ENCODE measurements around the gene KIAA1549.

KIAA1549 gene

GRCh38 chr7:138903186-138903820 is 77.9 kb downstream of the KIAA1549 start:
- DNase-seq: peak; percentile 81

- no peak for DNase-seq
Measured at GRCh38 chr7:138902161-138902560, 79.0 kb downstream of the KIAA1549 start.

- DNase-seq: no peak
Measured at GRCh38 chr7:138900035-138900828, 81.0 kb downstream of the KIAA1549 start.

GRCh38 chr7:138898802-138899201 is 82.4 kb downstream of the KIAA1549 start:
- DNase-seq: no peak

- DNase-seq: peak; percentile 30
Measured at GRCh38 chr7:138898255-138898654, 82.9 kb downstream of the KIAA1549 start.

- no peak for DNase-seq
Measured at GRCh38 chr7:138895679-138896078, 85.5 kb downstream of the KIAA1549 start.

GRCh38 chr7:138893258-138893657 is 87.9 kb downstream of the KIAA1549 start:
- DNase-seq: no peak

- no peak for DNase-seq
Measured at GRCh38 chr7:138892812-138893211, 88.4 kb downstream of the KIAA1549 start.

- no peak for DNase-seq
Measured at GRCh38 chr7:138892006-138892630, 89.1 kb downstream of the KIAA1549 start.

GRCh38 chr7:138891446-138891810 is 89.8 kb downstream of the KIAA1549 start:
- DNase-seq: no peak

GRCh38 chr7:138890499-138891445 is 90.4 kb downstream of the KIAA1549 start:
- no peak for DNase-seq

GRCh38 chr7:138889582-138890498 is 91.3 kb downstream of the KIAA1549 start:
- no peak for DNase-seq

- DNase-seq: no peak
Measured at GRCh38 chr7:138887872-138888656, 93.1 kb downstream of the KIAA1549 start.

- DNase-seq: no peak
Measured at GRCh38 chr7:138887085-138887710, 94.0 kb downstream of the KIAA1549 start.

- peak; percentile 81 for DNase-seq
Measured at GRCh38 chr7:138886501-138886917, 94.7 kb downstream of the KIAA1549 start.

GRCh38 chr7:138885383-138886147 is 95.6 kb downstream of the KIAA1549 start:
- DNase-seq: no peak

GRCh38 chr7:138882249-138882648 is 98.9 kb downstream of the KIAA1549 start:
- DNase-seq: peak; percentile 57

GRCh38 chr7:138881579-138882188 is 99.5 kb downstream of the KIAA1549 start:
- DNase-seq: no peak

Data from activated CD4-positive, alpha-beta T cell treated with anti-CD3 and anti-CD28 coated beads, Interleukin-2, amount 50 U/mL, for 16 hours (primary cell).